Type B pancreatic cell (in vitro differentiated cells): ENCODE measurements around the gene IFI44L. TPM values are rescaled to one million over a fixed set of nuclear protein-coding genes. Genes with fewer than 3 reads are reported as not detected.

Source experiments
- DNase-seq: peaks from one replicate; pipeline ENCODE4 v3.0.0; 2021; ENCODE audit warnings: mixed read lengths; ENCODE audit not compliant: unreplicated experiment; ENCODE audit errors: extremely low spot score
- H3K27ac Mint-ChIP-seq: 2 replicates; pipeline ENCODE4 v1.8.0; 2021; ENCODE audit warnings: mild to moderate bottlenecking, mixed read lengths
- H3K27me3 Mint-ChIP-seq: 2 replicates; pipeline ENCODE4 v1.8.0; 2021; ENCODE audit warnings: mixed read lengths
- H3K36me3 Mint-ChIP-seq: 2 replicates; pipeline ENCODE4 v1.8.0; 2021; ENCODE audit warnings: mixed read lengths
- H3K4me1 Mint-ChIP-seq: one replicate; pipeline ENCODE4 v1.8.0; 2021; ENCODE audit warnings: mixed read lengths; ENCODE audit not compliant: unreplicated experiment
- H3K4me3 Mint-ChIP-seq: 2 replicates; pipeline ENCODE4 v1.8.0; 2021; ENCODE audit warnings: mild to moderate bottlenecking, mixed read lengths
- H3K9me3 Mint-ChIP-seq: 2 replicates; pipeline ENCODE4 v1.8.0; 2021; ENCODE audit warnings: mixed read lengths
- total RNA-seq: library from RNA; stranded (reverse); gene quantifications from 2 replicates; pipeline ENCODE4 v1.2.1, GENCODE V29; 2021; ENCODE audit warnings: low replicate concordance
- TF ChIP-seq, protein P1 (sequence below): fragments of 200-600 bp; sonication (generic); conservative IDR thresholded peaks from 2 replicates; pipeline ENCODE4 v1.5.0; 2021; ENCODE audit warnings: antibody characterized with exemption, mild to moderate bottlenecking

The IFI44L gene
- total RNA-seq, 1 donor from 2014 or later: 12.3 TPM

DNA sequence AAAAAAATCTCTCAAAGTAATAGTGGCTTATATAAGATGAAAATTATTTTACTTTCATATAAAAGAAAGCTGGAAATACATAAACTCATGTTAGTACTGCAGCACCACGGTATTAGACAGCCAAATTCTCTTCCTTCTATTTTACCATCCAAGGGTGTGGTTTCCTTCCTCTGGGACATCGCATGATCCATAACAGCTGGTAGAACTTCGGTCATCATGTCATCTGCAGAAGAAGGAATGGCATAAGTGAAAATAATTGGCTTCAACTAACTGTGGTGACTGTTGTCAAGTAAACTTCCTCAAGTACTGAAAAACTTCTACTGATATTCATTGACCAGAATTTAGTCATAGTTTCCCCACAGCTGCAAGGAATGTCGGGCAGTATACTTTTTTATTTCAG lies 28.3 kb upstream of the IFI44L start:
- H3K4me3 Mint-ChIP-seq: no peak overlapping the region
- H3K27me3 Mint-ChIP-seq: peaks cover 4% of the 10 kb centered on the region
- no peaks in the 10 kb centered on the region for H3K9me3 Mint-ChIP-seq
- H3K36me3 Mint-ChIP-seq: no peaks in the 10 kb centered on the region
- H3K27ac Mint-ChIP-seq: no peak overlapping the region
- TF ChIP-seq, protein P1, sequence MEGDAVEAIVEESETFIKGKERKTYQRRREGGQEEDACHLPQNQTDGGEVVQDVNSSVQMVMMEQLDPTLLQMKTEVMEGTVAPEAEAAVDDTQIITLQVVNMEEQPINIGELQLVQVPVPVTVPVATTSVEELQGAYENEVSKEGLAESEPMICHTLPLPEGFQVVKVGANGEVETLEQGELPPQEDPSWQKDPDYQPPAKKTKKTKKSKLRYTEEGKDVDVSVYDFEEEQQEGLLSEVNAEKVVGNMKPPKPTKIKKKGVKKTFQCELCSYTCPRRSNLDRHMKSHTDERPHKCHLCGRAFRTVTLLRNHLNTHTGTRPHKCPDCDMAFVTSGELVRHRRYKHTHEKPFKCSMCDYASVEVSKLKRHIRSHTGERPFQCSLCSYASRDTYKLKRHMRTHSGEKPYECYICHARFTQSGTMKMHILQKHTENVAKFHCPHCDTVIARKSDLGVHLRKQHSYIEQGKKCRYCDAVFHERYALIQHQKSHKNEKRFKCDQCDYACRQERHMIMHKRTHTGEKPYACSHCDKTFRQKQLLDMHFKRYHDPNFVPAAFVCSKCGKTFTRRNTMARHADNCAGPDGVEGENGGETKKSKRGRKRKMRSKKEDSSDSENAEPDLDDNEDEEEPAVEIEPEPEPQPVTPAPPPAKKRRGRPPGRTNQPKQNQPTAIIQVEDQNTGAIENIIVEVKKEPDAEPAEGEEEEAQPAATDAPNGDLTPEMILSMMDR: no peak
- H3K4me1 Mint-ChIP-seq: no peaks in the 10 kb centered on the region
- no peak for DNase-seq

DNA sequence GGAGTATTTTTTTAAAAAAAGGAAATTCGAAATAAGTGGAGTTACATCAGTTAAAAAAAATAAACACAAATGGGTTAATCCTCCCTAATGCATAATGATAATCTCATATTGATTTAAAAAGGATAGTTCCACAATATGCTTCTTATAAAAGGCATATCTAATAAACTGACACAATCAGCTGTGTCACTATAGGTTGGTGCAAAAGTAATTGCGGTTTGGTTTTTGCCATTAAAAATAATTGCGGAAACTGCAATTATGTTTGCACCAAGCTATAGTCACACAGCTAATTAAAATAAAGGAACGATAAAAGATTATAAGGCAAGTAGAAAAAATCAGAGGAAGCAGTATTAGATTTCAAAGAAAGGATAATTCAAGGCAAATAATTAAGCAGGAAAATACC lies 21.0 kb upstream of the IFI44L start:
- Mint-ChIP-seq H3K4me1 (no peaks in the 10 kb centered on the region), H3K9me3 (no peaks in the 10 kb centered on the region), H3K36me3 (no peaks in the 10 kb centered on the region), H3K27ac (no peak overlapping the region), H3K4me3 (no peak overlapping the region), H3K27me3 (no peaks in the 10 kb centered on the region)
- no peak for DNase-seq
- TF ChIP-seq, protein P1: no peak

DNA sequence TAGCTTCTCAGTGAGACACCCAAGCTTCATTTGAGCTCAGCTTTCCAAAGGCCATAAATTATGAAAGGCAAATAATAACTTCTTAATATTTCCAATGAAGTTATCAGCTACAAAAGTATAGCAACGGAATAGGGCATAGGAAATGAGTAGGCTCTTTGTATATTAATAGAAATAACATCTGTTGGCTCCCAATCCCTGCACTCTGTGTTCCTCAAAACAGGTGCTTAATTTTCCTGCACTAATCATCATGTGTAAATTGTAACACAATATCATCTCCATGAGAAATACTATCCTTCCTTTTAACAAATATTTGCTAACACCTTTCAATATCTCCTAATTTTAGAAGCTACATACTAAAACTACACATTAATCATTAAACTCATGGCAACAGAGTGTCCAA lies 19.2 kb upstream of the IFI44L start:
- no peak overlapping the region for H3K27ac Mint-ChIP-seq
- TF ChIP-seq, protein P1: no peak
- no peaks in the 10 kb centered on the region for H3K27me3 Mint-ChIP-seq
- no peaks in the 10 kb centered on the region for H3K4me1 Mint-ChIP-seq
- no peaks in the 10 kb centered on the region for H3K9me3 Mint-ChIP-seq
- no peaks in the 10 kb centered on the region for H3K36me3 Mint-ChIP-seq
- H3K4me3 Mint-ChIP-seq: no peak overlapping the region
- no peak for DNase-seq

DNA sequence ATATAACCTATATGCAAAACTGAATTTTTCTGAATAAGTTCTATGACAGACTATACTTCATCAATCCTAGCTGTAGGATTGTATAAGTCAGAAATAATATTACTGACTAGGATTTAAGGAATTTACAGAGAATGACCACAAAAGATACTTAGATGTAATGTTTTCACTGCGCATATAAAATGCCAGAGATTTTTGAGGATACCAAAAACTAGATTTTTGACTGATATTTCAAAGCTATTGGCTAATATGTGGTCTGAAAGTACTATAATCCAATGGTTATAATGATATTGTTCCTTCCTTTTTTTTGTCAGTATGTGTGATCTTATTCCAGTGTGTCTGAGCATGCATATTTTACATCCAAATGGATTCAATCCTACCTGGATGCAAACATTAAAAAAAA lies 17.0 kb upstream of the IFI44L start:
- Mint-ChIP-seq H3K27me3 (no peaks in the 10 kb centered on the region), H3K27ac (no peak overlapping the region), H3K4me3 (no peak overlapping the region), H3K9me3 (no peaks in the 10 kb centered on the region), H3K4me1 (no peaks in the 10 kb centered on the region), H3K36me3 (no peaks in the 10 kb centered on the region)
- TF ChIP-seq, protein P1: no peak
- no peak for DNase-seq

DNA sequence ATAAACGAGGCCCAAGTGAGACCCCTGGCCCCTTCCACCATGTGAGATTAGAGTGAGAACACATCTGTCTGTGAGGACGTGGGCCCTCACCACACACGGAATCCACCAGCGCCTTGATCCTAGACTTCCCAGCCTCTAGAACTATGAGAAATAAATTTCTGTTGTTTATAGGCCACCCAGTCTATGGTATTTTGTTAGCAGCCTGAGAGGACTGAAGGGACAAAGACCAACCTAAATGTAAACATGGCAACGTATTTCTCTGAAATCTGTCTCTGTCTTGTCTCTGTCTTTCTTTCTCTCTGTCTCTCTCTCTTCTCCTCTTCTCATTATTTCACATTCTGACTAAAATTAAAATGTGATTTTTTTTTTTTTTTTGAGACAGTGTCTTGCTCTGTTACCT lies 15.6 kb upstream of the IFI44L start:
- Mint-ChIP-seq H3K9me3 (no peaks in the 10 kb centered on the region), H3K4me1 (no peaks in the 10 kb centered on the region), H3K27ac (no peak overlapping the region), H3K4me3 (no peak overlapping the region), H3K27me3 (peaks cover 8% of the 10 kb centered on the region), H3K36me3 (no peaks in the 10 kb centered on the region)
- DNase-seq: no peak
- TF ChIP-seq, protein P1: no peak

DNA sequence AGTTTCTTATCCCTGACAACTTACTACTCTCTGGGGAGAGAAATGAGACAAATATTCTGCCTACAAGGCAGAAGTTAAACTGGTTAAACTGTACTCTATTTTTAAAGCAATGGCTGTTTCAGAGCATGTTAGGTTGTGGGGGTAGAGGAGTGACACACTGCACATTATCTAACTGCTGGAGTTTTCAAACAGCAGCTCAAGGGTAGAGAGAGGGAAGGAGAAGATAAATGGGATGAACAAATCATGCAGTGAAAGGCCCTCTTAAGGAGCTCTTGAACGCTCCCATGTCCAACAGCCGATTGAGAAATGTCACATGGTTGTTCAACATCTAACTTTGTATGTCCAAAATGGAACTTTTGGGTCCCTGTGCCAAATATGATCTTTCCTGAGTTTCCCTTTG lies 14.0 kb upstream of the IFI44L start:
- DNase-seq: no peak
- no peaks in the 10 kb centered on the region for H3K9me3 Mint-ChIP-seq
- TF ChIP-seq, protein P1: no peak
- no peak overlapping the region for H3K4me3 Mint-ChIP-seq
- peaks cover 19% of the 10 kb centered on the region for H3K27me3 Mint-ChIP-seq
- H3K4me1 Mint-ChIP-seq: no peaks in the 10 kb centered on the region
- no peak overlapping the region for H3K27ac Mint-ChIP-seq
- no peaks in the 10 kb centered on the region for H3K36me3 Mint-ChIP-seq
